ENCODE data around the gene FAM117B. TPM values are rescaled to one million over a fixed set of nuclear protein-coding genes. Genes with fewer than 3 reads are reported as not detected.

FAM117B gene
- total RNA-seq, 1 experiment from 2014 or later: 24.0 TPM

GRCh38 chr2:202721621-202722020, 86.9 kb downstream of the FAM117B start:
- no peak for DNase-seq
- no peak overlapping the region for H3T11ph ChIP-seq (ENCODE audit: low read length)
- no peak overlapping the region for H3K4me2 ChIP-seq (ENCODE audit: insufficient read depth, insufficient read length, low read length)
- H4K5ac ChIP-seq (ENCODE audit: insufficient read length, low read depth, low read length): no peak overlapping the region
- no peak overlapping the region for H4K8ac ChIP-seq (replicated peaks; ENCODE audit: insufficient read length, low read depth, low read length)
- no peak overlapping the region for H2BK5ac ChIP-seq (ENCODE audit: insufficient read length, low read length)
- 0 out of 7 replicates have a peak overlapping the region, but pooled peaks of 1 of the 3 experiments have one; percentile 24 for H3K27ac Mint-ChIP-seq
- H3K79me2 ChIP-seq (ENCODE audit: insufficient read depth, low read length): no peaks in the 10 kb centered on the region; the same call in 1 of the 2 replicates
- H3K79me1 ChIP-seq (ENCODE audit: insufficient read depth, low read depth, low read length, poor library complexity, severe bottlenecking): no peaks in the 10 kb centered on the region
- no peaks in the 10 kb centered on the region for H3K4me1 ChIP-seq (ENCODE audit: insufficient read depth, low read length)
- no peak overlapping the region for H2AK5ac ChIP-seq (ENCODE audit: insufficient read length, low read length)
- H3K4me1 Mint-ChIP-seq: peaks cover 4 to 10% of the 10 kb centered on the region in 2 experiments; a peak in 2 of 4 replicates
- H3K27me3 Mint-ChIP-seq (ENCODE audit: low read depth): no peaks in the 10 kb centered on the region
- H3K4ac ChIP-seq (ENCODE audit: low read depth, low read length): no peak overlapping the region
- H3K23me2 ChIP-seq (ENCODE audit: insufficient read length, low read depth, low read length, poor library complexity, severe bottlenecking): no peaks in the 10 kb centered on the region
- H2BK12ac ChIP-seq (ENCODE audit: insufficient read length, low read depth, low read length): no peak overlapping the region
- H4K91ac ChIP-seq (ENCODE audit: insufficient read length, low read depth, low read length): no peak overlapping the region
- no peak overlapping the region for H3K9ac ChIP-seq (ENCODE audit: extremely low read depth, insufficient read length, low read length)
- H2BK15ac ChIP-seq (ENCODE audit: low read depth, low read length): no peak overlapping the region
- H3K27me3 ChIP-seq (ENCODE audit: insufficient read depth, low read length): no peaks in the 10 kb centered on the region
- no peak for TF ChIP-seq CTCF (conservative IDR thresholded peaks at IDR 0.05)
- no peak overlapping the region for H3K27ac ChIP-seq (ENCODE audit: insufficient read length, low read depth, low read length)
- H3K9me3 Mint-ChIP-seq: peaks cover 3 to 4% of the 10 kb centered on the region in 2 experiments
- H3K56ac ChIP-seq (ENCODE audit: insufficient read length, low read depth, low read length): no peak overlapping the region
- H4K20me1 ChIP-seq (ENCODE audit: control insufficient read depth, insufficient read depth, insufficient read length): no peaks in the 10 kb centered on the region
- no peaks in the 10 kb centered on the region for H3K9me3 ChIP-seq (ENCODE audit: control insufficient read depth, low read depth, low read length)
- H3K14ac ChIP-seq (ENCODE audit: insufficient read depth, low read length): no peak overlapping the region
- H3K36me3 Mint-ChIP-seq (ENCODE audit: insufficient read depth in 1 of 3, low read depth in 3 of 3): peaks cover 3 to 12% (median 11%) of the 10 kb centered on the region in 3 experiments; a peak in 6 of 7 replicates
- H3K4me3 Mint-ChIP-seq: no peak overlapping the region
- H3K23ac ChIP-seq (ENCODE audit: insufficient read length, low read depth, low read length): no peak overlapping the region
- WGBS (ENCODE audit: extremely low coverage, insufficient read length, low lambda C conversion rate): no CpG with 5 or more reads among the region's 3 CpGs
- no peak overlapping the region for H2AFZ ChIP-seq (ENCODE audit: low read length)
- H2BK120ac ChIP-seq (ENCODE audit: low read depth, low read length, poor library complexity, severe bottlenecking): no peak overlapping the region
- H3K18ac ChIP-seq (ENCODE audit: insufficient read length, low read depth, low read length): no peak overlapping the region
- H2BK20ac ChIP-seq (ENCODE audit: low read depth, low read length, poor library complexity, severe bottlenecking): no peak overlapping the region

Measured in H9 (cell line).